Measurements from ENCODE around the gene UGT1A3.

DNA sequence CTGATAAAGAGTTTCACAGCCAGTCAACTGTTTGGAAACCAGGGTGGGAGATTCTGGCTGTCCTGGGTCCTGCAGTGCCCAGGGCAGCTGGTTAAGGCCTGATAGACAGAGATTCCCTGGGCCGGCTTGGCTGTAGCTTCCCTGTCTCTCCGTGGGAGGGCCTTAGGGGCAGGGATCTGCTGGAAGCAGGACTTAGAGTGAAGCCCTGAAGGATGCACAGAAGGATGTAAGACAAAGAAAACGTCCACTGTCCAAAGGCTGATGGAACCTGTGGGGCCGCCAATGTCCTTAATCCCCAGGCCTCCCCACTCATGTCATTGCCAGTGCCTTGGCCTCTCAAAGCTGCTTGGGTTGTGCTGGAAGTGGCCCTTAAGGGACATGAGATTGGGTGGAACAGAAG is 82.2 kb downstream of the UGT1A3 start:
- TF ChIP-seq, protein P1, sequence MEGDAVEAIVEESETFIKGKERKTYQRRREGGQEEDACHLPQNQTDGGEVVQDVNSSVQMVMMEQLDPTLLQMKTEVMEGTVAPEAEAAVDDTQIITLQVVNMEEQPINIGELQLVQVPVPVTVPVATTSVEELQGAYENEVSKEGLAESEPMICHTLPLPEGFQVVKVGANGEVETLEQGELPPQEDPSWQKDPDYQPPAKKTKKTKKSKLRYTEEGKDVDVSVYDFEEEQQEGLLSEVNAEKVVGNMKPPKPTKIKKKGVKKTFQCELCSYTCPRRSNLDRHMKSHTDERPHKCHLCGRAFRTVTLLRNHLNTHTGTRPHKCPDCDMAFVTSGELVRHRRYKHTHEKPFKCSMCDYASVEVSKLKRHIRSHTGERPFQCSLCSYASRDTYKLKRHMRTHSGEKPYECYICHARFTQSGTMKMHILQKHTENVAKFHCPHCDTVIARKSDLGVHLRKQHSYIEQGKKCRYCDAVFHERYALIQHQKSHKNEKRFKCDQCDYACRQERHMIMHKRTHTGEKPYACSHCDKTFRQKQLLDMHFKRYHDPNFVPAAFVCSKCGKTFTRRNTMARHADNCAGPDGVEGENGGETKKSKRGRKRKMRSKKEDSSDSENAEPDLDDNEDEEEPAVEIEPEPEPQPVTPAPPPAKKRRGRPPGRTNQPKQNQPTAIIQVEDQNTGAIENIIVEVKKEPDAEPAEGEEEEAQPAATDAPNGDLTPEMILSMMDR (IDR thresholded peaks at IDR 0.05) = no peak
- no peak for TF ChIP-seq EZH2 (IDR thresholded peaks at IDR 0.05; ENCODE audit: borderline replicate concordance, insufficient read depth, low read depth, low read length, poor library complexity, severe bottlenecking)

Measured in B cell (primary cell).